NB4 (cell line): ENCODE results near the gene FHIT.

Source experiments
- POLR2A ChIP-seq: IDR thresholded peaks from 2 replicates; pipeline ENCODE4 v1.6.1; 2011; ENCODE audit warnings: mild to moderate bottlenecking; ENCODE audit not compliant: insufficient read length; ENCODE audit errors: extremely low read depth
- TF ChIP-seq, protein P1 (sequence below): IDR thresholded peaks from one replicate; pipeline ENCODE4 v1.5.1; 2012; ENCODE audit warnings: low read depth, low read length
- TF ChIP-seq, protein P2 (sequence below): IDR thresholded peaks from 2 replicates; pipeline ENCODE4 v1.6.1; 2011; ENCODE audit warnings: low read depth, low read length

DNA sequence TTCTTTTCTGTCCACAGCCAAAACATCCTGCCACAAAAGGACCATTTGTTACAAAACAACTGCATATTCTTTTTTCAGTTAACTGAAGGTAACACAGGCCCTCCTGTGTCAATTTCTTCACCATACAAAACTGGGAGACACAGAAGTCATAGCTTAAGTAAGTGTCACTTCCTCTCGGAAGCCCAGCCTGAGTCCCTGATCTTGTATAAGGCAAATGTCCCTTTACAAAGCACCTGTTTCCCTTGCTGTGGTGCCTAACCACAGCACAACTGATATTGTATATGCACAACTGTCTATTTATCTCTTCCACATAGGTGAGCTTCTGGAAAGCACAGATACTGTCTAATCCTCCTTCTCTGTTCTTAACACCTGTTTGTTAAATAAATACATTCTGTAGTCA lies 293.7 kb downstream of the FHIT start:
- TF ChIP-seq, protein P1, sequence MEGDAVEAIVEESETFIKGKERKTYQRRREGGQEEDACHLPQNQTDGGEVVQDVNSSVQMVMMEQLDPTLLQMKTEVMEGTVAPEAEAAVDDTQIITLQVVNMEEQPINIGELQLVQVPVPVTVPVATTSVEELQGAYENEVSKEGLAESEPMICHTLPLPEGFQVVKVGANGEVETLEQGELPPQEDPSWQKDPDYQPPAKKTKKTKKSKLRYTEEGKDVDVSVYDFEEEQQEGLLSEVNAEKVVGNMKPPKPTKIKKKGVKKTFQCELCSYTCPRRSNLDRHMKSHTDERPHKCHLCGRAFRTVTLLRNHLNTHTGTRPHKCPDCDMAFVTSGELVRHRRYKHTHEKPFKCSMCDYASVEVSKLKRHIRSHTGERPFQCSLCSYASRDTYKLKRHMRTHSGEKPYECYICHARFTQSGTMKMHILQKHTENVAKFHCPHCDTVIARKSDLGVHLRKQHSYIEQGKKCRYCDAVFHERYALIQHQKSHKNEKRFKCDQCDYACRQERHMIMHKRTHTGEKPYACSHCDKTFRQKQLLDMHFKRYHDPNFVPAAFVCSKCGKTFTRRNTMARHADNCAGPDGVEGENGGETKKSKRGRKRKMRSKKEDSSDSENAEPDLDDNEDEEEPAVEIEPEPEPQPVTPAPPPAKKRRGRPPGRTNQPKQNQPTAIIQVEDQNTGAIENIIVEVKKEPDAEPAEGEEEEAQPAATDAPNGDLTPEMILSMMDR, result no peak
- TF ChIP-seq POLR2A, result no peak
- TF ChIP-seq, protein P2, sequence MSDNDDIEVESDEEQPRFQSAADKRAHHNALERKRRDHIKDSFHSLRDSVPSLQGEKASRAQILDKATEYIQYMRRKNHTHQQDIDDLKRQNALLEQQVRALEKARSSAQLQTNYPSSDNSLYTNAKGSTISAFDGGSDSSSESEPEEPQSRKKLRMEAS, result no peak
